AG10803 (cell line): ENCODE results near the gene DUSP2.
A peak's percentile ranks its signal among the peaks of the same experiment; 100 is the strongest.

Experiments
- DNase-seq: peaks from one replicate; pipeline ENCODE4 v3.0.0; 2010; ENCODE audit warnings: low read depth
- H3K4me3 ChIP-seq: 2 replicates; pipeline ENCODE4 v1.5.1; 2011; ENCODE audit warnings: mild to moderate bottlenecking, low read length, control low read depth
- TF ChIP-seq, protein P1 (sequence below): conservative IDR thresholded peaks from 2 replicates; pipeline ENCODE4 v1.5.1; 2011; ENCODE audit warnings: mild to moderate bottlenecking, low read length, control low read depth, inconsistent platforms

The DUSP2 gene

GRCh38 chr2:96145036-96145847 is at the start of gene DUSP2:
Gene DUSP2, minus strand, starts transcription at chr2:96145440. Its CDS starts 86 bp downstream, at chr2:96145354.
- TF ChIP-seq, protein P1, sequence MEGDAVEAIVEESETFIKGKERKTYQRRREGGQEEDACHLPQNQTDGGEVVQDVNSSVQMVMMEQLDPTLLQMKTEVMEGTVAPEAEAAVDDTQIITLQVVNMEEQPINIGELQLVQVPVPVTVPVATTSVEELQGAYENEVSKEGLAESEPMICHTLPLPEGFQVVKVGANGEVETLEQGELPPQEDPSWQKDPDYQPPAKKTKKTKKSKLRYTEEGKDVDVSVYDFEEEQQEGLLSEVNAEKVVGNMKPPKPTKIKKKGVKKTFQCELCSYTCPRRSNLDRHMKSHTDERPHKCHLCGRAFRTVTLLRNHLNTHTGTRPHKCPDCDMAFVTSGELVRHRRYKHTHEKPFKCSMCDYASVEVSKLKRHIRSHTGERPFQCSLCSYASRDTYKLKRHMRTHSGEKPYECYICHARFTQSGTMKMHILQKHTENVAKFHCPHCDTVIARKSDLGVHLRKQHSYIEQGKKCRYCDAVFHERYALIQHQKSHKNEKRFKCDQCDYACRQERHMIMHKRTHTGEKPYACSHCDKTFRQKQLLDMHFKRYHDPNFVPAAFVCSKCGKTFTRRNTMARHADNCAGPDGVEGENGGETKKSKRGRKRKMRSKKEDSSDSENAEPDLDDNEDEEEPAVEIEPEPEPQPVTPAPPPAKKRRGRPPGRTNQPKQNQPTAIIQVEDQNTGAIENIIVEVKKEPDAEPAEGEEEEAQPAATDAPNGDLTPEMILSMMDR: no peak
- peak within 1 kb of the TSS; percentile 54 for H3K4me3 ChIP-seq
- DNase-seq: peak; percentile 47

DNA sequence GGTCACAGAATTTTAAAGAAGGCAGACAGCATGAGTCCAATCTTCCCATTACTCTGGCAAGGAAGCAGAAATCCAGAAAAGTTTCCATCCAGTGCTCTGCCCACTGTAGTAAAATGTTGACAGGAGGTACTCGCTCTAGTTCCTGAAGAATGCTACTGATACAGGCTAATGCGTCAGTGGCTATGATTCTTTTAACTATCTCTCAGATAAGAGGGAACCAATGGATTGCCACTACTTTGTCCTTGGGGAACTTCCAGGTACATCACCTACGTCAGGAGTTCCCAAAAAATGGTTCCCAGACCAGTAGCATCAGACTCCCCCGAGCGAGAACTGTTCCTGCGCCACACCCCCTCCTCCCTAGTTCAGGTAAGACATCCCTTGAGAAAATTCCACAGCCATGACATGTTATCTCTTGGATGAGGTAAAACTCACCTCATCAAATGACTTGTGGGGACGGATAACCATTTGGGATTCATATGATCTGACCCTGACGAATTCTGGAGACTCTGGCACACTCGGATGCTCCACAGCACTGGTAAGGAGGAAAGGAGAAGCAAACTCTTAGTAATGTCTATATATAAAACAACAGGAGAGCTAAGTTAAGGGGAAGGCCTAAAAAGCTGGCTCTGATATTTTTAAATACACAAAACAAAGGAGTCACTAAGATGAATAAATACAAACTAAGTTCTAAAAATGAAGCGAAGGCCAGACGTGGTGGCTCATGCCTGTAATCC is 46.9 kb upstream of the DUSP2 start:
- H3K4me3 ChIP-seq: no peak overlapping the region
- TF ChIP-seq, protein P1: no peak
- DNase-seq: no peak

- DNase-seq: no peak
- TF ChIP-seq, protein P1: no peak
- no peak overlapping the region for H3K4me3 ChIP-seq
These were observed 43.7 kb upstream of the DUSP2 start for GRCh38 chr2:96188821-96189526.

DNA sequence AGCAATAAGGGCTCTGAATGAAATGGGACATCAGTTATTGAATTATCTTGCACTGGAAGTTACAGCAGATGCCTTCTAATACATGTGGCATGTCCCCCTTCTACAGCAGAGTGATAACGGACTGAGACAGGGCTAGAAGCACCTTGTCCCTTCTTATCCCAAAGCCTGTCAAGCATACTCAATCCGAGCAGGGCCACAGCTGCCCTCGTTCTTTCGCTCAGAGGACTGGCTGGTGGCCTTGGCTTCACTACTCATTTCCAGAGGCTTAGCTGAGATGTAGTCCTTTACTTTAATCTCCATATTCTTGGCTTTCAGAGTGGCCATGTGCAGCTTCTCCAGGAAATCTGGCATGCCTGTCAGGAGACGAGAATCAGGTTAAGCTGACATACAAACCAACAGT is 41.3 kb upstream of the DUSP2 start:
- TF ChIP-seq, protein P1: no peak
- no peak overlapping the region for H3K4me3 ChIP-seq
- no peak for DNase-seq

DNA sequence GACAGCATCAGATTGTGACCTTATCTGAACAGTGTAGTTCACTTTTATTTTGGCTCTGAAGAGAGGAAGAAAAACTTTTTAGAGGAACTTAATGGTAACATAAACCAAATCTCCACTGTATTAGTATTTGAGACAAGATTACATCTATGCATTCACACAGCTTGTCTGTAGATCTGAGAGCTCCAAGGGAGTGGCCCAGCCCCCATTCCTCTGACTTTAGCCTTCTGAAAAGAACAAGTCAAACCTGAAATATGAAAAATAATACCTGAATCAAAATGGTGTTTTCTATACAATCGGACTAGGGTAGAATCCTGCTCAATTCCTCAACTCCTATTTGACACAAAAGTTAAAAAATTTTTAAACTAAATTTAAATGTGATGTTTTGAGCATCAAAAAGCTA is 40.3 kb upstream of the DUSP2 start:
- TF ChIP-seq, protein P1: no peak
- DNase-seq: no peak
- no peak overlapping the region for H3K4me3 ChIP-seq

DNA sequence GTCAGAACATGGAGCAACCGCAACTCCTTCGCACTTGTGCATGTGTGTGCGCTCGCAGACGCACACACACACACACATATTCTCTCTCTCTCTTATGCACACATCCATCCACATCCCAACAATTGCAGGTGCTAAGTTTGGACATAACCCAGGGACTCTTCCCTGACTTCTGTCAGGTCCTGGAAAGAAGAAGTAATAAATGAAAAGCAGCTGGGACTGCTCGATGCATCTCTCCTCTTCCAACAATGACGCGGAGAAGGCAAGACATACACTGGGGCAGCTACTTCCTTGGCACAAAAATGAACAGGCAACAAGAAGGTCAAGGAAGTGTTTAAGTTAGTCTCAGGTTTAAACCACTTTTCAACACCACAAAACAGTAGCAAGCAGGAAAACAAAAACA is 39.7 kb upstream of the DUSP2 start:
- no peak for DNase-seq
- H3K4me3 ChIP-seq: no peak overlapping the region
- TF ChIP-seq, protein P1: no peak
